DMS 273 treated with DMSO at 0.1 percent for 48 hours (cell line): ENCODE results near the gene SSR1.
"Not testable (repeated sequence)": the region's sequence is repeated elsewhere in the genome, so short reads cannot be mapped to it uniquely, and the experiment has no call there.

ENCODE experiments used
- DNase-seq: peaks from one replicate; lab custom pipeline; 2025; lab: John Stamatoyannopoulos, UW

Gene SSR1

GRCh38 chr6:7312616-7313504 is at the start of gene SSR1:
Gene SSR1 (minus strand): TSS chr6:7313199. CDS start chr6:7313120, 79 bp downstream.
- DNase-seq: peak; percentile 90

DNA sequence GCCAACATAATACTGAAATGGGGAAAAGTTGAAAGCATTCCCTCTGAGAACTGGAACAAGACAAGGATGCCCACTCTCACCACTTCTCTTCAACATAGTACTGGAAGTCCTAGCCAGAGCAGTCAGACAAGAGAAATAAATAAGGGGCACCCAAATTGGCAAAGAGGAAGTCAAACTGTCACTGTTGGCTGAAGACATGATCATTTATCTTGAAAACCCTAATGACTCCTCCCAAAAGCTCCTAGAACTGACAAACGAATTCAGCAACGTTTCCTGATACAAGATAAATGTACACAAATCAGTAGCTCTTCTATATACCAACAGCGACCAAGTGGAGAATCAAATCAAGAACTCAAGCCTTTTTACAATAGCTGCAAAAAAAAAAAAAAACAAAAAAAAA is 38.9 kb upstream of the SSR1 start:
- DNase-seq: not testable (repeated sequence)

DNA sequence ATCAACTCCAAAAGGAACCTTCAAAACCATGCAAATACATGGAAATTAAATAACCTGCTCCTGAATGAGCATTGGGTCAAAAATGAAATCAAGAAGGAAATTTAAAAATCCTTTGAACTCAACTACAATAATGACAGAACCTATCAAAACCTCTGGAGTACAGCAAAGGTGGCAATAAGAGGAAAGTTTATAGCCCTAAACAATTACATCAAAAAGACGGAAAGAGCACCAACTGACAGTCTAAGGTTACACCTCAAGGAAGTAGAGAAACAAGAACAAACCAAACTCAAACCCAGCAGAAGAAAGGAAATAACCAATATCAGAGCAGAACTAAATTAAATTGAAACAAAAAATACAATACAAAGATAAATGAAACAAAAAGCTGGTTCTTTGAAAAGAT is 37.6 kb upstream of the SSR1 start:
- not testable (repeated sequence) for DNase-seq

DNA sequence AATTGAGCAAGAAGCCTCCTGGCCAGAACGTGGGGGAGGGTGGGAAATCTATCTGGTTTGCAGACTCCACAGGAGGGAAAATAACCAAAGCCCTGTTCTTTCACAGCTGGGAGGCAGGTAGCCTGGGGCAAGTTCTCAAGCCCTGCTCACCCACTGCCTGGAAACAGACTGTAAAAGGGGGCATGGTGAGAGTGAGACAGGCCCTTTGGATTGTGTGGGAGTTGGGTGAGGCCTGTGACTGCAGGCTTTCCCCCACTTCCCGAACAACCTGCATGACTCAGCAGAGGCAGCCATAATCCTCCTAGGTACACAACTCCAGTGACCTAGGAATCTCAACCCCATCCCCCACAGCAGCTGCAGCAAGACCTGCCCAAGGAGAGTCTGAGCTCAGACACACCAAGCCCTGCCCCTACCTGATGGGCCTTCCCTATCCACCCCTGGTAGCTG is 34.6 kb upstream of the SSR1 start:
- DNase-seq: not testable (repeated sequence)

DNA sequence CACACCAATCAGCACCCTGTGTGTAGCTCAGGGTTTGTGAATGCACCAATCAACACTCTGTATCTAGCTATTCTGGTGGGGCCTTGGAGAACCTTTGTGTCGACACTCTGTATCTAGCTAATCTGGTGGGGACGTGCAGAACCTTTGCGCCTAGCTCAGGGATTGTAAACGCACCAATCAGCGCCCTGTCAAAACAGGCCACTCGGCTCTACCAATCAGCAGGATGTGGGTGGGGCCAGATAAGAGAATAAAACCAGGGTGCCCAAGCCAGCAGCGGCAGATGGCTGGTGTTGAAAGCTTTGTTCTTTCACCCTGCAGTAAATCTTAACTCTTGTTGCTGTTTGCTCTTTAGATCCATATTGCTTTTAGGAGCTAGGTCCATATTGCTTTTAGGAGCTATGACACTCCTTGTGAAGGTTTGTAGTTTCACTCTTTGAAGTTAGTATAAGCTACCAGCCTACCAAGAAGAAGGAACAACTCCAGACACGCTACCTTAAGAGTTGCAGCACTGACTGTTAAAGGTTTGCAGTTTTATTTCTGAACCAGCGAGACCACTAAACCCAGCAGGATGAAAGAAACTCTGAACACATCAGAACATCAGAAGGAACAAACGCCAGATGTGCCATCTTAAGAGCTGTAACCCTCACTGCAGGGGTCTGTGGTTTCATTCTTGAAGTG is 31.9 kb upstream of the SSR1 start:
- not testable (repeated sequence) for DNase-seq

DNA sequence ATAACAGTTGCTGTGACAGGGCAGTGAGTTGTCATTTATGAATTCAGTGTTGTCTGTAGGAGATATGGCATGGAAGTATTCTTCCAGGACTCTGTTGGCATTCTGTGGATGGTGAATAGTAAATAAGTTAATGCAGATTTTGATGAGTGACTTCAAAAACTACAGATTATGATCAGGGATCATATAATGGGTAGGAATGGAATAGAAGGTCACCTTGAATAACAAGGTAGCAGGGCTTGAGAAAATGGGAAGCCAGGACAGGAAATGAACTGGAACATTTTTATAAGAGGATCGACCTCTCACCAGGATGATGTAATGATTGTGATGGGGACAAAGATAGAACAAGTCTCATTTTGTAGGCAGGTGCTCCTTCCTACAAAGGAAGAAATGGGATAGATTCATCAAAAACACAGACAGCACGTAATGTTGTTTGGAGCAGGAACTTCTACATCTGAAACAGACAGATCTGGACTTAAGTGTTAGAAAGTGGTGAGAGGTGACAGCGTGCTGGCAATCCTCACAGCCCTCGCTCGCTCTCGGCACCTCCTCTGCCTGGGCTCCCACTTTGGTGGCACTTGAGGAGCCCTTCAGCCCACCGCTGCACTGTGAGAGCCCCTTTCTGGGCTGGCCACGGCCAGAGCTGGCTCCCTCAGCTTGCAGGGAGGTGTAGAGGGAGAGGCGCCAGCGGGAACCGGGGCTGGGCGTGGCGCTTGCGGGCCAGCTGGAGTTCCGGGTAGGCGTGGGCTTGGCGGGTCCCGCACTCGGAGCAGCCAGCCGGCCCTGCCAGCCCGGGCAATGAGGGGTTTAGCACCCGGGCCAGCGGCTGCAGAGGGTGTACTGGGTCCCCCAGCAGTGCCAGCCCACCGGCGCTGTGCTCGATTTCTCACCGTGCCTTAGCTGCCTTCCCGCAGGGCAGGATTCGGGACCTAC is 30.8 kb upstream of the SSR1 start:
- no peak for DNase-seq

DNA sequence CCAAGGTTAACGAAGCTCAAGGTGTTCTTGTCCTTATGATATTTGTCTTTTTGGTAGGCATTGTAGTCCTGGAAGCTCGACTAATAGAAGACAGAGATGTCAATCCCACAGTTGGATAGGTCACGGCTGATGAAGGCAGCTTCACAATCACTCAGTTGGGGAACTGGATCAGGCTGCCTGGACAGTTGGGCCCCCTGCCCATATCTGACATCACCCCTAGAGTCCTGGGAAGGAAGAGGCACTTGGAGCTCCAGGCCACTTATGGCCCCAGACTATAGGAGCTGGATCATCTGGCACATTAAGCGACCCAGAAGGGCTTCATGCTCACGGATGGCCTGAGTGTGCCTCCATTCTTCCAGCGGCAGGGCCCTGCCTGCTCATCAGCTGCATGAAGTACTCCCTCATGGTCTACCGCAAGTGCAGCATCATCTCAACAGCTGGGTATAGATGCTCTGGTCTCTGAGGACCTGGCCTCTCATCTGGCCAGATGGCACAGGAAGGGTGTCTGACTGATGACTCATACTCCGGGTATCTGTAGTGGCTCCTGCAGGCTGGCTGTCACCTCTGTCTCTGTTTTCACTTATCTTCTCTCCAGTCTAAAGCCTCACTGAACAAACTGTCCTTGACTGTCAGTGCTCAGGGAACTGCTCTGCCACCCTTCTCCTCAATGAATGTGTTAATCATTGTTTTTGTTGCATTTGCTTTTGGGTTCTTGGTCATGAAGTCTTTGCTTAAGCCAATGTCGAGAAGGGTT is 29.2 kb upstream of the SSR1 start:
- DNase-seq: peak; percentile 27

DNA sequence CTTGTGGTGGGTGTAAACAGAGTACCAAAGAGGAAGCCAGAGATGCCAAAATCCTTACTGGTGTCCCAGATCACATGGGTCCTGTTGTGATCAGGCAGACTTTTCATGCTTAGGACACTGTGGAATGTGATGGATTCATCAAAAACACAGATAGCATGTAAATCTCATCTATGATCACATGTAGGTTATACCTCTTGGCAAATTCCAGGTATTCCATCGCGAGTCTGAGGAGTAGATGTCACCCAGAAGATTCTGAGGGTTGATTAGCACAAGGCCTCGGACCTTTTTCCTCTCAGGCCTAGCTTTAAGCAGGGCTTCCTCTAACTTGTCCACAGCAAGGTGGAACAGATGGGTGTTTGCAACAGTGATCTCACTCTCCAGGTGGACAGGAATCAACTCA is 28.3 kb upstream of the SSR1 start:
- DNase-seq: no peak

DNA sequence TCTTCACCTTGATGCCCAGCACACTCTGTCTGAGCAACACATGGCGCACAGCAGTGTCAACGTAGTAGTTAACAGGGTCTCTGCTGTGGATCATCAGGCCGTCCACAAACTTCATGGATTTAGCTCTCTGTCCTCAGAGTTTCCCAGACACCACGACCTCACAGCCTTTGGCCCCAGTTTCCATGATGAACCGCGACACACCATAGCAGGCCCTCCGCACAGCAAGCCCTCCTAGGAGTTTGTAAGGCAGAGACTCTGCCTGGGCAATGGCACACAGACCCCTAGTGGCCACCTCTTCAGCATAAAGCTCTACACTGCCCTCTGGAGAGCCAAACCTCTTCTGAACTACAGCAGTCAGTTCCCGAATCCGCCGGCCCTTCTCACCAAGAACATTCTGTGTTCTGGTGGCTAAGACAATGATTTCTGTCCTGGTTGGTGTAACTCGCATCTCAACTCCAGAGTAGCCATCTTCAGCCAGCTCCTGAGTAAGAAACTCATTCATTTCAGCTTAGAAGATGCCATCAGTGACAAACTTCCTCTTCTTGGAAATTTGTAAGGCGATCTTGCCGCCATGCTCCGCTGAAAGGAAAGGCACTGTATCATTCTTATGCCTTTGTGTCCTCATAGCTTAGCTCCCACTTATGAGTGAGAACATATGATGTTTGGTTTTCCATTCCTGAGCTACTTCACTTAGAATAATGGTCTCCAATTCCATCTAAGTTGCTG is 26.2 kb upstream of the SSR1 start:
- DNase-seq: not testable (repeated sequence)

DNA sequence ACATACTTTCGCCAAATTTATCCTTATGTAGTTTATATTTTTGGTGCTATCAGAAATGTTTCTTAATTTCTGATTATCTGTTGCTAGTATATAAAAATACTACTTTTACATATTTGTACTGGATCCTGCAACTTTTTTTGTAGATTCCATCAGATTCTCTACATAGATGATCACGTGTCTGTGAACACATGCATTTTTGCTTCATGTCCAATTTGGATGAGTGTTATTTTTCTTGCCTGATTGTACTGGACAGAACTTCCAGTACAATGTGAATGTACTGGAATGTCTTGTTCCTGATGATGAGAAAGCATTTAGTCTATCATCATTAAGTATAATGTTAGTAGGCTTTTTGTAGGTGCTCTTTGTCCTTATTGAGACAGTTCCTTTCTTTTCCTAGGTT is 25.0 kb upstream of the SSR1 start:
- no peak for DNase-seq

- no peak for DNase-seq
Observed at GRCh38 chr6:7335519-7335918, 22.5 kb upstream of the SSR1 start.

GRCh38 chr6:7334685-7335084 is 21.7 kb upstream of the SSR1 start:
- no peak for DNase-seq

- no peak for DNase-seq
Observed at GRCh38 chr6:7332090-7332745, 19.2 kb upstream of the SSR1 start.

GRCh38 chr6:7331452-7331851 is 18.5 kb upstream of the SSR1 start:
- no peak for DNase-seq

GRCh38 chr6:7328243-7328642 is 15.2 kb upstream of the SSR1 start:
- no peak for DNase-seq

- DNase-seq: no peak
Observed at GRCh38 chr6:7325750-7326149, 12.8 kb upstream of the SSR1 start.

DNA sequence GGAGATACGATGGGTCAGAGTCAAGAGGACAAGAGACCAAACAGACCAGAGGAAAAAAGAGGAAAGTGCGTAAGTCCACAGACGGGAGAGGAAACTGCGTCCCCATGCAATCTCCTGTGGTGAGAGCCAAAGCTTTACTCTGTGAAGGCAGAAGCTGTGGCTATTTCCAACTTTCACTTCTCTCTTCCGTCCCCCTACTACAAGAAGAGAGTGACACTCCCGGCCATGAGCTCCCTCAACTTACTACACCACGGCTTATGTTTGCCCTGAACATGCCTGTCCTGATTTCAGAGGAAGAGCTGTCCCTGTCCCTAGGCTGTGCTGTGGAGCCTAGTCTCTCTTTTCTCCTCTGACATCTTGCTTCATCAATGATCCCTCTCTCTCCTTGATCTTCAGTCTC is 11.5 kb upstream of the SSR1 start:
- DNase-seq: no peak

DNA sequence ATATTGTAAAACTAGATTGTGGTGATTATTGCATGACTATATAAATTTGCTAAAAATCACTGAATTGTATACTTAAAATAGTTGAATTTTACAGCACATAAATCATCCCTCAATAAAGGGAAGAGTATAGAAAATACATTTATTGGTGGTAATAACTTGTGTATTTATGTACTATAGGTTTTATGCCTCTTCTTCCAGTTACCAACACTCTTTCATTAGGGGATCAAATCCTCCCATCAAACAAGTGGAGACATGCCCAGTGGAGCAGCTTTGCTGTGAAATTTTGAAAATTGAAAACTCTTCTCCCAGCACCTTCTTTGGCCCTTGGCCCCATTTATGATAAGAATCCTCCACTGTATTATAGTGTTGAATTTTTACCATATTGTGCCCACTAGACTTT is 10.1 kb upstream of the SSR1 start:
- DNase-seq: no peak

DNA sequence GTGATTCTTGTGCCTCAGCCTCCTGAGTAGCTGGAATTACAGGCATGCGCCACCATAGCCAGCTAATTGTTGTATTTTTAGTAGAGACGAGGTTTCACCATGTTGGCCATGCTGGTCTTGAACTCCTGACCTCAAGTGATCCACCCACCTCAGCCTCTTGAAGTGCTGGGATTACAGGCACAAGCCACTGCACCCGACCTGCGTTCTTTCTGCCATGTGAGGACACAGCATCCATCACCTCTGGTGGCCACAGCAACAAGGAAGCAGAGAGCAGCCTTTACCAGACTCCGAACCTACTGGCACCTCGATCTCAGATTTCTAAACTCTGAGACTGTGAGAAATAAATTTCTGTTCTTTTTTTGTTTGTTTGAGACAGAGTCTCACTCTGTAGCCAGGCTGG is 8.9 kb upstream of the SSR1 start:
- DNase-seq: not testable (repeated sequence)

- DNase-seq: not testable (repeated sequence)
Observed at GRCh38 chr6:7319406-7319805, 6.4 kb upstream of the SSR1 start.
